ENCODE results near the gene VSTM2B. TPM values are rescaled to one million over a fixed set of nuclear protein-coding genes. Genes with fewer than 3 reads are reported as not detected.
"Not testable (repeated sequence)": the region's sequence is repeated elsewhere in the genome, so short reads cannot be mapped to it uniquely, and the experiment has no call there.

Gene VSTM2B
- polyA plus RNA-seq, 1 donor (not counting 4 experiments of a cell fraction or from before 2014, with no cell fraction given): not detected

DNA sequence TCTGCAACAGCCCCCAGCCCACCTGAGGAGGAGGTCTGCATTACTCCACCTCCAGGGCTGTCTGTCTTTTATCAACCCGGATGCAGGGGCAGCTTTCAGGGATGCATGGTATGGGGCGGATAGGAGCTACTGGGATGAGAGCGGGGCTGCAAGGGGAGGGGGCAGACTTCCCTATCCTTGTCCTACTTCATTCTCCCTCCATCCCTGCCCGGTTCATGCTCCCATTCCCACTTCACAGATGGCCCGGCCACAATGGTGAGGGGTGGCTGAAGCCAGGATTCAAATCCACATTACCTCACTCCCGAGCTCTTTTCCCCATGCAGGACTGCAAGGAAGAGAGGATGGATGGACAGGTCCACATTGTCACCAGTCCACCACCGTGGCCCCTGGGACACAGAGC is 40.5 kb upstream of the VSTM2B start:
- no peaks in the 10 kb centered on the region for H4K20me1 ChIP-seq (ENCODE audit: control insufficient read depth, extremely low read depth, insufficient read depth, low read length)
- no peaks in the 10 kb centered on the region for H3K27me3 ChIP-seq (ENCODE audit: control insufficient read depth, extremely low read depth, insufficient read depth, low read length)
- H3K9me1 ChIP-seq (ENCODE audit: control insufficient read depth, extremely low read depth, insufficient read depth, low read length): no peaks in the 10 kb centered on the region
- no peaks in the 10 kb centered on the region for H3K36me3 ChIP-seq (ENCODE audit: control insufficient read depth in 2 of 2, extremely low read depth in 1 of 2, insufficient read depth in 2 of 2, low read length in 2 of 2)
- no peaks in the 10 kb centered on the region for H3K79me2 ChIP-seq (ENCODE audit: control insufficient read depth, insufficient read depth, low read length)
- H3K9ac ChIP-seq (ENCODE audit: control insufficient read depth, extremely low read depth, insufficient read depth, low read length): no peak overlapping the region
- no peak overlapping the region for H3K27ac ChIP-seq (ENCODE audit: control insufficient read depth, insufficient read depth, low read length)
- no peak overlapping the region for H3K4me3 ChIP-seq (ENCODE audit: control insufficient read depth in 2 of 3, extremely low read depth in 1 of 3, insufficient read depth in 2 of 3, low read depth in 1 of 3, low read length in 3 of 3)
- TF ChIP-seq EZH2 (IDR thresholded peaks at IDR 0.05; ENCODE audit: low read length) (no peak), CTCF (optimal IDR thresholded peaks at IDR 0.05 in 1 of 3, IDR thresholded peaks at IDR 0.05 in 1 of 3, conservative IDR thresholded peaks at IDR 0.05 in 1 of 3; ENCODE audit: extremely low read depth in 1 of 3, insufficient read depth in 2 of 3, low read length in 3 of 3) (no peak)
- peaks cover 4% of the 10 kb centered on the region for H3K9me3 ChIP-seq (ENCODE audit: control insufficient read depth, low read depth, low read length)
- FAIRE-seq: no peak
- no peak overlapping the region for H3K4me2 ChIP-seq (ENCODE audit: control insufficient read depth, extremely low read depth, insufficient read depth, low read depth, low read length)
- H3K4me1 ChIP-seq (ENCODE audit: control insufficient read depth, extremely low read depth, insufficient read depth, low read length): no peaks in the 10 kb centered on the region
- dilution Hi-C loops (cut with MboI; ENCODE audit: extremely low pct_ligation_motif_present, low sequenced_read_pairs): no loop called here
- no peak for DNase-seq (ENCODE audit: low read depth, low spot score)
- no peak overlapping the region for H2AFZ ChIP-seq (ENCODE audit: control insufficient read depth, low read length)

GRCh38 chr19:29486961-29487360 is 38.8 kb upstream of the VSTM2B start:
- H3K27me3 ChIP-seq (ENCODE audit: control insufficient read depth, extremely low read depth, insufficient read depth, low read length); H2AFZ ChIP-seq (ENCODE audit: control insufficient read depth, low read length); H3K9ac ChIP-seq (ENCODE audit: control insufficient read depth, extremely low read depth, insufficient read depth, low read length); H3K4me3 ChIP-seq (ENCODE audit: control insufficient read depth in 2 of 3, extremely low read depth in 1 of 3, insufficient read depth in 2 of 3, low read depth in 1 of 3, low read length in 3 of 3); H3K9me3 ChIP-seq (ENCODE audit: control insufficient read depth, low read depth, low read length); H3K9me1 ChIP-seq (ENCODE audit: control insufficient read depth, extremely low read depth, insufficient read depth, low read length); DNase-seq (ENCODE audit: low read depth, low spot score); H3K79me2 ChIP-seq (ENCODE audit: control insufficient read depth, insufficient read depth, low read length); H3K4me1 ChIP-seq (ENCODE audit: control insufficient read depth, extremely low read depth, insufficient read depth, low read length); H3K36me3 ChIP-seq (ENCODE audit: control insufficient read depth in 2 of 2, extremely low read depth in 1 of 2, insufficient read depth in 2 of 2, low read length in 2 of 2); dilution Hi-C loops (cut with MboI; ENCODE audit: extremely low pct_ligation_motif_present, low sequenced_read_pairs); H3K27ac ChIP-seq (ENCODE audit: control insufficient read depth, insufficient read depth, low read length); FAIRE-seq; H4K20me1 ChIP-seq (ENCODE audit: control insufficient read depth, extremely low read depth, insufficient read depth, low read length); H3K4me2 ChIP-seq (ENCODE audit: control insufficient read depth, extremely low read depth, insufficient read depth, low read depth, low read length): not testable (repeated sequence)

GRCh38 chr19:29487432-29487831 is 38.4 kb upstream of the VSTM2B start:
- H3K9me1 ChIP-seq (ENCODE audit: control insufficient read depth, extremely low read depth, insufficient read depth, low read length): no peaks in the 10 kb centered on the region
- no peak overlapping the region for H3K9ac ChIP-seq (ENCODE audit: control insufficient read depth, extremely low read depth, insufficient read depth, low read length)
- H3K4me1 ChIP-seq (ENCODE audit: control insufficient read depth, extremely low read depth, insufficient read depth, low read length): no peaks in the 10 kb centered on the region
- H3K27ac ChIP-seq (ENCODE audit: control insufficient read depth, insufficient read depth, low read length): no peak overlapping the region
- TF ChIP-seq CTCF (optimal IDR thresholded peaks at IDR 0.05 in 1 of 3, IDR thresholded peaks at IDR 0.05 in 1 of 3, conservative IDR thresholded peaks at IDR 0.05 in 1 of 3; ENCODE audit: extremely low read depth in 1 of 3, insufficient read depth in 2 of 3, low read length in 3 of 3) (no peak), EZH2 (IDR thresholded peaks at IDR 0.05; ENCODE audit: low read length) (no peak)
- H3K27me3 ChIP-seq (ENCODE audit: control insufficient read depth, extremely low read depth, insufficient read depth, low read length): no peaks in the 10 kb centered on the region
- H3K79me2 ChIP-seq (ENCODE audit: control insufficient read depth, insufficient read depth, low read length): no peaks in the 10 kb centered on the region
- no peak overlapping the region for H3K4me3 ChIP-seq (ENCODE audit: control insufficient read depth in 2 of 3, extremely low read depth in 1 of 3, insufficient read depth in 2 of 3, low read depth in 1 of 3, low read length in 3 of 3)
- no peak for FAIRE-seq
- H3K36me3 ChIP-seq (ENCODE audit: control insufficient read depth in 2 of 2, extremely low read depth in 1 of 2, insufficient read depth in 2 of 2, low read length in 2 of 2): no peaks in the 10 kb centered on the region
- dilution Hi-C loops (cut with MboI; ENCODE audit: extremely low pct_ligation_motif_present, low sequenced_read_pairs): no loop called here
- no peak overlapping the region for H2AFZ ChIP-seq (ENCODE audit: control insufficient read depth, low read length)
- H3K9me3 ChIP-seq (ENCODE audit: control insufficient read depth, low read depth, low read length): peaks cover 2% of the 10 kb centered on the region
- DNase-seq (ENCODE audit: low read depth, low spot score): no peak
- H3K4me2 ChIP-seq (ENCODE audit: control insufficient read depth, extremely low read depth, insufficient read depth, low read depth, low read length): no peak overlapping the region
- H4K20me1 ChIP-seq (ENCODE audit: control insufficient read depth, extremely low read depth, insufficient read depth, low read length): no peaks in the 10 kb centered on the region
